ENCODE measurements around the gene FUNDC2. TPM values are rescaled to one million over a fixed set of nuclear protein-coding genes. Genes with fewer than 3 reads are reported as not detected.

The FUNDC2 gene
- polyA plus RNA-seq, 3 donors: 42.7 to 166 (median 148) TPM

GRCh38 chrX:154988719-154989118 lies 37.9 kb upstream of the FUNDC2 start:
- H2AFZ ChIP-seq (ENCODE audit: insufficient read depth, low read depth, low read length, poor library complexity, severe bottlenecking): no peak overlapping the region
- intact Hi-C loops (cut with micrococcal nuclease): loop anchor here in 1 of 2 donors (10.0 kb wide), 1 partner anchor 66 kb away; no protein-coding TSS in a partner anchor

DNA sequence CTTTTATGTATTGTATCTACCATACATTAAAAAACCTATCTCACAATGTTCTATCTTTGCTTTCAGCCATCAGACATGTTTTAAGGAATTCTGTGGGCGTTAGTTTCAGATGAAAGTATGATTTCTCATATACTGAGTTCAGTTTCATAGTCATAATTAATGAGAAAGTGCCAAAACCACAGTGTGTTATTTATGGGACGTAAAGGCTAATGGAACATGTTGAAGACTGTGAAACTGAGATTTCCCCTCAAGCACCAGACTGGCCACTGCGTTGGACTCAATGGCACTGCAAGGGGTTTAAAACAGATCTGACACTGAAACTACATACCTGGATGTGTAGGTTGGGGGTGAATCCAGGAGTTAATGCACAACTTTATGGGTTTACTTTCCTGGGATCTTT lies 36.1 kb upstream of the FUNDC2 start:
- intact Hi-C loops (cut with micrococcal nuclease): no loop called here
- Histone ChIP-seq H3K4me1 (ENCODE audit: control insufficient read depth in 1 of 2, insufficient read depth in 2 of 2, low read length in 2 of 2) (no peaks in the 10 kb centered on the region), H2AFZ (ENCODE audit: insufficient read depth, low read depth, low read length, poor library complexity, severe bottlenecking) (no peak overlapping the region), H3K27ac (ENCODE audit: low read depth in 1 of 2, low read length in 2 of 2) (no peak overlapping the region), H3K27me3 (ENCODE audit: control insufficient read depth in 2 of 2, insufficient read depth in 2 of 2, low read length in 2 of 2) (no peaks in the 10 kb centered on the region), H4K20me1 (ENCODE audit: insufficient read depth, low read length) (no peaks in the 10 kb centered on the region), H3K79me2 (ENCODE audit: insufficient read depth, low read length) (no peaks in the 10 kb centered on the region), H3K4me2 (replicated peaks; ENCODE audit: extremely low read depth, low read length, poor library complexity, severe bottlenecking) (no peak overlapping the region), H3K9me3 (replicated peaks in 1 of 2; ENCODE audit: control insufficient read depth in 1 of 2, insufficient read depth in 1 of 2, low read length in 2 of 2) (no peaks in the 10 kb centered on the region), H3K36me3 (replicated peaks in 1 of 2; ENCODE audit: control insufficient read depth in 1 of 2, insufficient read depth in 2 of 2, low read length in 2 of 2) (no peaks in the 10 kb centered on the region), H3K4me3 (replicated peaks in 1 of 3; ENCODE audit: low read depth in 2 of 3, low read length in 3 of 3) (no peak overlapping the region), H3K9ac (ENCODE audit: insufficient read depth, low read length, poor library complexity, severe bottlenecking) (no peak overlapping the region)
- H3K4me1 Mint-ChIP-seq: no peaks in the 10 kb centered on the region
- WGBS (ENCODE audit: insufficient coverage): no CpG with 5 or more reads among the region's 3 CpGs
- H3K36me3 Mint-ChIP-seq: no peaks in the 10 kb centered on the region
- no peak overlapping the region for H3K27ac Mint-ChIP-seq
- peaks cover 0 to 1% (median 0%) of the 10 kb centered on the region in 3 donors for H3K27me3 Mint-ChIP-seq (ENCODE audit: low read depth in 3 of 3)
- DNase-seq: no peak
- TF ChIP-seq, protein P1, sequence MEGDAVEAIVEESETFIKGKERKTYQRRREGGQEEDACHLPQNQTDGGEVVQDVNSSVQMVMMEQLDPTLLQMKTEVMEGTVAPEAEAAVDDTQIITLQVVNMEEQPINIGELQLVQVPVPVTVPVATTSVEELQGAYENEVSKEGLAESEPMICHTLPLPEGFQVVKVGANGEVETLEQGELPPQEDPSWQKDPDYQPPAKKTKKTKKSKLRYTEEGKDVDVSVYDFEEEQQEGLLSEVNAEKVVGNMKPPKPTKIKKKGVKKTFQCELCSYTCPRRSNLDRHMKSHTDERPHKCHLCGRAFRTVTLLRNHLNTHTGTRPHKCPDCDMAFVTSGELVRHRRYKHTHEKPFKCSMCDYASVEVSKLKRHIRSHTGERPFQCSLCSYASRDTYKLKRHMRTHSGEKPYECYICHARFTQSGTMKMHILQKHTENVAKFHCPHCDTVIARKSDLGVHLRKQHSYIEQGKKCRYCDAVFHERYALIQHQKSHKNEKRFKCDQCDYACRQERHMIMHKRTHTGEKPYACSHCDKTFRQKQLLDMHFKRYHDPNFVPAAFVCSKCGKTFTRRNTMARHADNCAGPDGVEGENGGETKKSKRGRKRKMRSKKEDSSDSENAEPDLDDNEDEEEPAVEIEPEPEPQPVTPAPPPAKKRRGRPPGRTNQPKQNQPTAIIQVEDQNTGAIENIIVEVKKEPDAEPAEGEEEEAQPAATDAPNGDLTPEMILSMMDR (IDR thresholded peaks at IDR 0.05): no peak
- no peaks in the 10 kb centered on the region for H3K9me3 Mint-ChIP-seq
- no peak overlapping the region for H3K4me3 Mint-ChIP-seq

More at GRCh38 chrX:154988719-154989118, 37.9 kb upstream of the FUNDC2 start:
- no peak overlapping the region for H3K9ac ChIP-seq (ENCODE audit: insufficient read depth, low read length, poor library complexity, severe bottlenecking)
- no peaks in the 10 kb centered on the region for H3K4me1 ChIP-seq (ENCODE audit: control insufficient read depth in 1 of 2, insufficient read depth in 2 of 2, low read length in 2 of 2)
- Mint-ChIP-seq H3K27ac (no peak overlapping the region), H3K36me3 (no peaks in the 10 kb centered on the region), H3K4me1 (no peaks in the 10 kb centered on the region), H3K4me3 (no peak overlapping the region), H3K27me3 (ENCODE audit: low read depth in 3 of 3) (peaks cover 0 to 1% (median 0%) of the 10 kb centered on the region in 3 donors), H3K9me3 (no peaks in the 10 kb centered on the region)
- H3K27ac ChIP-seq (ENCODE audit: low read depth in 1 of 2, low read length in 2 of 2): no peak overlapping the region
- no peaks in the 10 kb centered on the region for H4K20me1 ChIP-seq (ENCODE audit: insufficient read depth, low read length)
- no peaks in the 10 kb centered on the region for H3K36me3 ChIP-seq (replicated peaks in 1 of 2; ENCODE audit: control insufficient read depth in 1 of 2, insufficient read depth in 2 of 2, low read length in 2 of 2)
- H3K79me2 ChIP-seq (ENCODE audit: insufficient read depth, low read length): no peaks in the 10 kb centered on the region
- H3K4me2 ChIP-seq (replicated peaks; ENCODE audit: extremely low read depth, low read length, poor library complexity, severe bottlenecking): no peak overlapping the region
- no peak overlapping the region for H3K4me3 ChIP-seq (replicated peaks in 1 of 3; ENCODE audit: low read depth in 2 of 3, low read length in 3 of 3)
- TF ChIP-seq, protein P1 (IDR thresholded peaks at IDR 0.05): no peak
- DNase-seq: no peak
- H3K27me3 ChIP-seq (ENCODE audit: control insufficient read depth in 2 of 2, insufficient read depth in 2 of 2, low read length in 2 of 2): no peaks in the 10 kb centered on the region
- no peaks in the 10 kb centered on the region for H3K9me3 ChIP-seq (replicated peaks in 1 of 2; ENCODE audit: control insufficient read depth in 1 of 2, insufficient read depth in 1 of 2, low read length in 2 of 2)
- WGBS (ENCODE audit: insufficient coverage): no CpG with 5 or more reads among the region's 3 CpGs

Measured in CD14-positive monocyte (primary cell).